NT2/D1 (cell line): ENCODE results near the gene DOCK3.

Source experiments
- SUZ12 ChIP-seq: IDR thresholded peaks from 2 replicates; pipeline ENCODE4 v1.6.1; 2011; ENCODE audit not compliant: insufficient read length, insufficient read depth; ENCODE audit errors: extremely low read depth
- YY1 ChIP-seq: IDR thresholded peaks from 2 replicates; pipeline ENCODE4 v1.6.1; 2011; ENCODE audit not compliant: insufficient read length, insufficient read depth
- ZNF274 ChIP-seq: IDR thresholded peaks from 2 replicates; pipeline ENCODE4 v1.6.1; 2011; ENCODE audit warnings: mild to moderate bottlenecking, low read depth, low read length

GRCh38 chr3:50815844-50816243 is 141.1 kb downstream of the DOCK3 start:
- no peak for TF ChIP-seq ZNF274
- TF ChIP-seq SUZ12: no peak
- TF ChIP-seq YY1: no peak
